ENCODE results near the gene TMEM61.
"Not testable (repeated sequence)": the region's sequence is repeated elsewhere in the genome, so short reads cannot be mapped to it uniquely, and the experiment has no call there.

The TMEM61 gene
- 0 reads per million in 2 donors for total RNA-seq

- DNase-seq, result no peak
These were observed at the start of gene TMEM61 for GRCh38 chr1:54980528-54981241. TMEM61 (plus strand) TSS chr1:54980628; CDS start chr1:54981066, 438 bp downstream.

- DNase-seq, result no peak
These were observed 49.1 kb upstream of the TMEM61 start for GRCh38 chr1:54931275-54931840.

- not testable (repeated sequence) for DNase-seq
These were observed 46.3 kb upstream of the TMEM61 start for GRCh38 chr1:54934081-54934480.

- no peak for DNase-seq
These were observed 45.6 kb upstream of the TMEM61 start for GRCh38 chr1:54934869-54935268.

- DNase-seq, result no peak
These were observed 43.6 kb upstream of the TMEM61 start for GRCh38 chr1:54936791-54937190.

GRCh38 chr1:54937469-54937868, 43.0 kb upstream of the TMEM61 start:
- DNase-seq, result no peak

GRCh38 chr1:54938955-54939354, 41.5 kb upstream of the TMEM61 start:
- DNase-seq, result not testable (repeated sequence)

- no peak for DNase-seq
These were observed 40.4 kb upstream of the TMEM61 start for GRCh38 chr1:54940042-54940441.

- DNase-seq, result no peak
These were observed 37.5 kb upstream of the TMEM61 start for GRCh38 chr1:54942976-54943375.

- peak in 4 of 5 experiments; percentile 31 to 78 (median 41) for DNase-seq
These were observed 35.6 kb upstream of the TMEM61 start for GRCh38 chr1:54944610-54945392.

- DNase-seq, result no peak
These were observed 35.0 kb upstream of the TMEM61 start for GRCh38 chr1:54945393-54945936.

- DNase-seq, result no peak
These were observed 32.9 kb upstream of the TMEM61 start for GRCh38 chr1:54947540-54947939.

GRCh38 chr1:54949053-54949452, 31.4 kb upstream of the TMEM61 start:
- peak in 2 of 5 experiments; percentile 9 to 50 for DNase-seq

- DNase-seq, result no peak
These were observed 30.4 kb upstream of the TMEM61 start for GRCh38 chr1:54950006-54950368.

GRCh38 chr1:54950369-54951163, 29.9 kb upstream of the TMEM61 start:
- peak in 4 of 5 experiments; percentile 14 to 56 (median 19) for DNase-seq

GRCh38 chr1:54951810-54952226, 28.6 kb upstream of the TMEM61 start:
- no peak for DNase-seq

GRCh38 chr1:54952950-54953718, 27.3 kb upstream of the TMEM61 start:
- DNase-seq, result no peak

- DNase-seq, result no peak
These were observed 26.6 kb upstream of the TMEM61 start for GRCh38 chr1:54953846-54954245.

- no peak for DNase-seq
These were observed 25.1 kb upstream of the TMEM61 start for GRCh38 chr1:54955359-54955758.

- no peak for DNase-seq
These were observed 23.7 kb upstream of the TMEM61 start for GRCh38 chr1:54956726-54957125.

GRCh38 chr1:54959241-54959640, 21.2 kb upstream of the TMEM61 start:
- DNase-seq, result no peak

Data from T-helper 2 cell (primary cell).